MG63 (cell line): ENCODE measurements around the gene ZNF677. TPM values are rescaled to one million over a fixed set of nuclear protein-coding genes. Genes with fewer than 3 reads are reported as not detected.
"Not testable (repeated sequence)": the region's sequence is repeated elsewhere in the genome, so short reads cannot be mapped to it uniquely, and the experiment has no call there.

Experiments
- DNase-seq: peaks from one replicate; pipeline ENCODE4 v3.0.0-alpha.2; 2020
- H3K27me3 ChIP-seq: fragments of 250-450 bp; sonication (Bioruptor Pico); 2 replicates; pipeline ENCODE4 v1.5.1; 2020; ENCODE audit warnings: mild to moderate bottlenecking, moderate library complexity
- H3K36me3 ChIP-seq: fragments of 250-450 bp; sonication (Bioruptor Pico); 2 replicates; pipeline ENCODE4 v1.5.1; 2020; ENCODE audit warnings: mild to moderate bottlenecking, moderate library complexity
- H3K4me3 ChIP-seq: fragments of 250-450 bp; sonication (Bioruptor Pico); 2 replicates; pipeline ENCODE4 v1.5.1; 2020; ENCODE audit warnings: mild to moderate bottlenecking, moderate library complexity
- H3K9me3 ChIP-seq: fragments of 250-450 bp; sonication (Bioruptor Pico); 2 replicates; pipeline ENCODE4 v1.5.1; 2020; ENCODE audit warnings: mild to moderate bottlenecking, moderate library complexity
- total RNA-seq: library from RNA; depleted of rRNA; stranded (reverse); fragments of >200 nt; shearing (Covaris generic); gene quantifications from 2 replicates; pipeline ENCODE4 v1.2.3, GENCODE V29; 2014; ENCODE audit warnings: low replicate concordance; rRNA removed

Gene ZNF677
- total RNA-seq, 1 experiment from 2014 or later, result 0.59 TPM

DNA sequence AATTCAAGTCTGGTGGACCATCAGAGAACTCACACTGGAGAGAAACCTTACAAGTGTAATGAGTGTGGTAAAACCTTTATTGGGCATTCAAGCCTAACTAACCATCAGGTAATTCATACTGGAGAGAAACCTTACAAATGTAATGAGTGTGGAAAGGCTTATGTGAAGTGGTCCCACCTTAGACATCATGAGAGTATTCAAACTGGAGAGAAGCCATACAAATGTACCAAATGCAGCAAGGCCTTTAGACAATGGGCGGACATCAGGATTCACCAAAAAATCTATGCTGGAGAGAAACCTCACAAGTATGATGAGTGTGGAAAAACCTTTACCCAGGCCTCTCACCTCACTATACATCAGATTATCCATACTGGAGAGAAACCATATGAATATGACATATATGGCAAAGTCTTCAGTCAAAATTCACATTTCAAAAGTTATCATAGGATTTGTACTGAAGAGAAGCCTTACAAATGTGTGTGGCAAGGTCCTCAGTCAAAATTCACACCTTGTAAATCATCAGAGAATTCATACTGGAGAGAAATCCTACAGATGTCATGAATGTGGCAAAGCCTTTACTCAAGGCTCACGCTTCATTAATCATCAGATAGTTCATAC, 41.9 kb downstream of the ZNF677 start:
- no peak overlapping the region for H3K4me3 ChIP-seq
- peaks cover 29% of the 10 kb centered on the region for H3K9me3 ChIP-seq
- no peaks in the 10 kb centered on the region for H3K36me3 ChIP-seq
- no peaks in the 10 kb centered on the region for H3K27me3 ChIP-seq
- no peak for DNase-seq

DNA sequence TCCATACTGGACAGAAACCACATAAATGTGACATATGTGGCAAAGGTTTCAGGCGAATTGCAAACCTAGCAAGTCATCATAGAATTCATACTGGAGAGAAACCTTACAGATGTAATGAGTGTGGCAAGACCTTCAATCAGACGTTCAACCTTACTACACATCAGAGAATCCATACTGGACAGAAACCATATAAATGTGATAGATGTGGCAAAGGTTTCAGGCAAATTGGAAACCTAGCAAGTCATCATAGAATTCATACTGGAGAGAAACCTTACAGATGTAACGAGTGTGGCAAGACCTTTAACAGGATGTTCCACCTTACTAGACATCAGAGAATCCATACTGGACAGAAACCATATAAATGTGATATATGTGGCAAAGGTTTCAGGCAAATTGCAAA, 43.1 kb downstream of the ZNF677 start:
- H3K36me3 ChIP-seq, H3K4me3 ChIP-seq, DNase-seq, H3K27me3 ChIP-seq: not testable (repeated sequence)
- H3K9me3 ChIP-seq, result peaks cover 22% of the 10 kb centered on the region

DNA sequence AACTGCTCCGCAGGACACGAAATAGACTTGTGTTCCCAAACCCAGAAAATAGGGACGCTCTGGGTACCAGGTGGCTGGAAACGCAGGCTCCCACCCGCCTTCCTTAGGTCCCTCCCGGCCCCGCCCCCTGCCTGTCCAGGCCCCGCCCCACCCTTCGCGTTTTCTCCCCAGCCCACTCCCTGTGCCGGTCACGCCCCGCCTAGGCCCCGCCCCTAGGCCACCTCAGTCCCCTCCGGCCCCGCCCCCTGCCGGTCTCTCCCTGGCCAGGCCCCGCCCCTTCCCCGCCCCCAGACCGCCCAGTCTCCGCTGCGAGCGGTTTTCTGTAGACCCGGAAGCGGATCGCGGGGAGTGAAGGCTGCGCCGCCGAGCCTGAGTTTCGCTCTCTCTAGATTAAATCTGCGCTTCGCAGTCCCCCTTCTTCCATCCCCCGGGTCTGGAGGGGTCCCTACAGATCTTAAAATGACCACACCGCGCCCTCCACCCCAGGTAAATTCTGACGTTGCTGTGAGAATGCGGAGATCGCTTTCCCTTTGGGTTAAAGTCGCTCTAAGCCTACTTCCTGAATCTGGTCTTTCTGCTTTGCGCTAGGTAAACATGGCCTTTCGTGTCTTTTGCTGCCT, 57.8 kb downstream of the ZNF677 start:
- peak; percentile 30 for DNase-seq
- H3K4me3 ChIP-seq, result no peak overlapping the region
- H3K27me3 ChIP-seq, result no peaks in the 10 kb centered on the region
- no peaks in the 10 kb centered on the region for H3K36me3 ChIP-seq
- peaks cover 14% of the 10 kb centered on the region for H3K9me3 ChIP-seq

- H3K4me3 ChIP-seq, result no peak overlapping the region
- H3K9me3 ChIP-seq, result peaks cover 10% of the 10 kb centered on the region; the same call in 1 of the 2 replicates
- no peaks in the 10 kb centered on the region for H3K36me3 ChIP-seq
- no peaks in the 10 kb centered on the region for H3K27me3 ChIP-seq
- peak; percentile 28 for DNase-seq
These were observed 59.3 kb downstream of the ZNF677 start for GRCh38 chr19:53195265-53195903.

DNA sequence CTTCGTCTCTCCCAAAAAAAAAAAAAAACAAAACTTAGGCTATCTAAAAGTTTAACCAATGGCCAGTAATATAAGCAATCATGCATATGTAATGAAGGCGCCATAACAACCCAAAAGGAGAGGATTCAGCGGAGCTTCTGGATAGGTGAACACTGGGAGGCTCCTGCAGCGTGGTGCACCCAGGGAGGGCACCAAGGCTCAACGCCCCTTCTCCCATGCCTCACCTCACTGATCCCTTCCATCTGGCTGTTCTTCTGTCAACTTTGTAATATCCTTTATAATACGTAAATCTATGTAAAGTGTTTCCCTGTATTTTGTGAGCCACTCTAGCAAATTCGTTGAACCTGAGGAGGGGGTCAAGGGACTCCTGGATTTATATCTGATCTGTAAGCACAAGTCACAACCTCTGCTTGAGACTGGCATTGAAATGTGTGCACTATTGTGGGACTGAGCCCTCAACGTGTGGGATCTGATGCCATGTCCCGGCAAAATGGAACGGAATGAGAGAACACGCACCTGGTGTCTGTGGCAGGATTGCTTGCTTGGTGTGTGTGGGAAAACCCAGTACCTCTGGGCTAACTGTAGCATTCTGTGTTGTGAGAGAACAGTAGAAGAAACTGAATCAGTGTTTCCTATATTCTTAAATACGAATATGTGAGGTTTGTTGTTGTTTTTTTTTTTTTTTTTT, 61.0 kb downstream of the ZNF677 start:
- Histone ChIP-seq H3K4me3 (no peak overlapping the region), H3K27me3 (no peaks in the 10 kb centered on the region), H3K36me3 (no peaks in the 10 kb centered on the region), H3K9me3 (peaks cover 10% of the 10 kb centered on the region; the same call in 1 of the 2 replicates)
- DNase-seq, result no peak

GRCh38 chr19:53192771-53193534, 61.7 kb downstream of the ZNF677 start, which contains the start of gene ZNF665:
Gene ZNF665, minus strand, starts transcription at chr19:53193358. Its CDS starts 10,460 bp downstream, at chr19:53182898.
- no peaks in the 10 kb centered on the region for H3K27me3 ChIP-seq
- DNase-seq, result no peak

DNA sequence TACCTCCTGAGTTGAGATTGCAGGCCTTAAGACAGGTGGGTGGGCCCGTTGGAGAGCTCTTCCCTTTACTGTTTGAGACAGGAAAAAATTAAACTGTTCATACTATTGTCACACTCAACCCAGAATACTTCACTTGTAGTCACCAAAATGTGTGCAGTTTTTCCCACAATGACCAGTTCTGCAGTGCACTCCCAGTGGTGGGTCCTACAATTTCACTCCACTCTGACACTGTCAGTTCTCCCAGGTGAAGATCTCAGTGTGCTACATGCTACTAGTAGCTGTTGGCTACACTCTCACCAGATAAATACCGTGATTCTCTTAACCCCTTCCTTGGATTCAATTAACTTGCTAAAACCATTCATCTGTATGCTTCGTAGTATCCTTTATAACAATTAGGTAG, 64.4 kb downstream of the ZNF677 start:
- no peak for DNase-seq
- Histone ChIP-seq H3K4me3 (no peak overlapping the region), H3K27me3 (no peaks in the 10 kb centered on the region), H3K9me3 (peaks cover 6% of the 10 kb centered on the region; the same call in 1 of the 2 replicates), H3K36me3 (no peaks in the 10 kb centered on the region)

More at GRCh38 chr19:53192771-53193534, 61.7 kb downstream of the ZNF677 start, which contains the start of gene ZNF665:
- no peak within 1 kb of the TSS for H3K4me3 ChIP-seq
- peaks cover 10% of the 10 kb centered on the region; the same call in 1 of the 2 replicates for H3K9me3 ChIP-seq
- no peaks in the 10 kb centered on the region for H3K36me3 ChIP-seq

- H3K27me3 ChIP-seq, DNase-seq, H3K36me3 ChIP-seq, H3K4me3 ChIP-seq, H3K9me3 ChIP-seq: not testable (repeated sequence)
These were observed 64.9 kb downstream of the ZNF677 start for GRCh38 chr19:53189691-53190198.

Other genes starting within 250 kb of the ZNF677 start
- not detected in 2 replicates for gene ERVV-1, start 241.0 kb downstream of the ZNF677 start, total RNA-seq
- gene ERVV-2, start 210.1 kb downstream of the ZNF677 start, total RNA-seq, result not detected in 2 replicates
- gene ZNF160, start 151.5 kb downstream of the ZNF677 start, total RNA-seq, result 6.4 and 9.8 TPM in 2 replicates
- not detected in 2 replicates for gene ZNF415, start 122.0 kb downstream of the ZNF677 start, total RNA-seq
- gene ZNF347, start 95.8 kb downstream of the ZNF677 start, total RNA-seq, result 0.69 and 1.5 TPM in 2 replicates
- gene ZNF665, start 61.5 kb downstream of the ZNF677 start, total RNA-seq, result not detected in 2 replicates
- not detected in 2 replicates for gene VN1R2, start 3.4 kb upstream of the ZNF677 start, total RNA-seq
- gene VN1R4, start 12.8 kb upstream of the ZNF677 start, total RNA-seq, result not detected in 2 replicates
- 2.6 and 11.8 TPM in 2 replicates for gene ZNF845, start 78.9 kb upstream of the ZNF677 start, total RNA-seq
- 1.1 and 2.7 TPM in 2 replicates for gene ZNF525, start 110.8 kb upstream of the ZNF677 start, total RNA-seq
- gene ZNF765, start 140.3 kb upstream of the ZNF677 start, total RNA-seq, result 6.9 and 11.8 TPM in 2 replicates
- 9.7 and 14.4 TPM in 2 replicates for gene ZNF761, start 177.1 kb upstream of the ZNF677 start, total RNA-seq
- gene ZNF813, start 212.9 kb upstream of the ZNF677 start, total RNA-seq, result not detected in 2 replicates